Gastrocnemius medialis (tissue), 4 donors: ENCODE data around the gene VMP1. TPM values are rescaled to one million over a fixed set of nuclear protein-coding genes. Genes with fewer than 3 reads are reported as not detected.

ENCODE experiments used
- ATAC-seq, 2 donors: fragments of 150-250 bp; one replicate each; pipeline ENCODE4 v1.9.1; 2016
- DNase-seq, 2 donors: peaks; one replicate each; pipeline ENCODE4 v3.0.0-alpha.2; 2019
- H3K27ac ChIP-seq, 4 donors: fragments of 200-600 bp; sonication (generic); 1 replicate in 1 of 4; 2 replicates in 3 of 4; pipeline ENCODE4 v1.5.1; 2016 to 2018; ENCODE audit warnings: mild to moderate bottlenecking in 2 of 4, moderate library complexity in 1 of 4
- H3K27me3 ChIP-seq, 3 donors: fragments of 200-600 bp; sonication (generic) in 2 of 3; 1 replicate in 1 of 3; 2 replicates in 2 of 3; pipeline versions ENCODE4 v1.5.1 to v1.6.0; 2016 to 2019; ENCODE audit warnings: mild to moderate bottlenecking in 1 of 3, moderate library complexity in 1 of 3
- H3K36me3 ChIP-seq, 2 donors: fragments of 200-600 bp; sonication (generic) in 1 of 2; one replicate each; pipeline ENCODE4 v1.5.1; 2017 to 2018
- H3K4me1 ChIP-seq, 2 donors: fragments of 200-600 bp; sonication (generic) in 1 of 2; one replicate each; pipeline ENCODE4 v1.5.1; 2016 to 2017; ENCODE audit warnings: mild to moderate bottlenecking in 2 of 2
- H3K4me3 ChIP-seq, 4 donors: fragments of 200-600 bp; sonication (generic) in 3 of 4; 1 replicate in 1 of 4; 2 replicates in 3 of 4; pipeline ENCODE4 v1.5.1; 2016 to 2019; ENCODE audit warnings: mild to moderate bottlenecking in 2 of 4
- H3K9me3 ChIP-seq, 3 donors: fragments of 200-600 bp; sonication (generic) in 2 of 3; 1 replicate in 1 of 3; 2 replicates in 2 of 3; pipeline ENCODE4 v1.5.1; 2016 to 2019
- CTCF ChIP-seq, 5 experiments: fragments of 450-650 bp in 3 of 5; fragments of 200-600 bp in 2 of 5; sonication (generic) in 2 of 5; IDR thresholded peaks in 4 of 5; conservative IDR thresholded peaks in 1 of 5; 1 replicate in 4 of 5; 2 replicates in 1 of 5; pipeline ENCODE4 v1.5.1; 2016 to 2019; ENCODE audit warnings: antibody characterized with exemption in 5 of 5, mild to moderate bottlenecking in 3 of 5, moderate library complexity in 3 of 5
- POLR2A ChIP-seq, 2 donors: fragments of 450-650 bp; IDR thresholded peaks; one replicate each; pipeline ENCODE4 v1.6.1; 2017; ENCODE audit warnings: antibody characterized with exemption in 2 of 2, mild to moderate bottlenecking in 2 of 2, moderate library complexity in 2 of 2
- in situ Hi-C, 4 donors: fragments of 200-750 bp; cut with MboI; loops; one replicate each; pipeline versions ENCODE4 v1.15.0 to v1.8.0; 2017; ENCODE audit warnings: low sequenced_read_pairs in 4 of 4
- intact Hi-C: fragments of 100-400 bp; cut with DNase I; formaldehyde crosslinking; loops from one replicate; pipeline ENCODE4 v1.15.1; 2023; ENCODE audit warnings: low total_unique reads
- total RNA-seq, 4 donors: library from RNA; depleted of rRNA; stranded (reverse); fragments of >200 nt; gene quantifications; one replicate each; pipeline versions ENCODE4 v1.1.0 to v1.2.3, GENCODE V29; 2016

Gene VMP1
- total RNA-seq, 4 donors from 2014 or later: 39.2 to 55.0 (median 48.4) TPM

- no peak for ATAC-seq
- Histone ChIP-seq H3K36me3 (peaks cover 0 to 13% of the 10 kb centered on the region in 2 donors), H3K4me1 (peaks cover 0 to 4% of the 10 kb centered on the region in 2 donors), H3K27ac (no peak overlapping the region), H3K27me3 (no peaks in the 10 kb centered on the region), H3K4me3 (no peak overlapping the region), H3K9me3 (no peaks in the 10 kb centered on the region)
- TF ChIP-seq CTCF (IDR thresholded peaks at IDR 0.05 in 4 of 5, conservative IDR thresholded peaks at IDR 0.05 in 1 of 5): no peak
- no peak for TF ChIP-seq POLR2A (IDR thresholded peaks at IDR 0.05)
- in situ Hi-C loops (no loop called here), intact Hi-C loops (no loop called here)
- no peak for DNase-seq
These were observed 55.4 kb downstream of the VMP1 start for GRCh38 chr17:59762824-59763374.

GRCh38 chr17:59763861-59764260 lies 56.4 kb downstream of the VMP1 start:
- no peak for DNase-seq
- H3K36me3 ChIP-seq: peaks cover 0 to 13% of the 10 kb centered on the region in 2 donors
- no peaks in the 10 kb centered on the region for H3K9me3 ChIP-seq
- H3K27ac ChIP-seq: no peak overlapping the region
- H3K4me1 ChIP-seq: peaks cover 0 to 4% of the 10 kb centered on the region in 2 donors
- intact Hi-C loops: no loop called here
- TF ChIP-seq POLR2A (IDR thresholded peaks at IDR 0.05) (no peak), CTCF (IDR thresholded peaks at IDR 0.05 in 4 of 5, conservative IDR thresholded peaks at IDR 0.05 in 1 of 5) (no peak)
- no peak overlapping the region for H3K4me3 ChIP-seq
- ATAC-seq: no peak
- in situ Hi-C loops: no loop called here
- H3K27me3 ChIP-seq: no peaks in the 10 kb centered on the region

- H3K27ac ChIP-seq: no peak overlapping the region
- H3K9me3 ChIP-seq: no peaks in the 10 kb centered on the region
- no peak overlapping the region for H3K4me3 ChIP-seq
- no peaks in the 10 kb centered on the region for H3K27me3 ChIP-seq
- intact Hi-C loops (no loop called here), in situ Hi-C loops (no loop called here)
- ATAC-seq (no peak), DNase-seq (no peak)
- H3K4me1 ChIP-seq: peaks cover 0 to 4% of the 10 kb centered on the region in 2 donors
- TF ChIP-seq POLR2A (IDR thresholded peaks at IDR 0.05): no peak
- no peak for TF ChIP-seq CTCF (IDR thresholded peaks at IDR 0.05 in 4 of 5, conservative IDR thresholded peaks at IDR 0.05 in 1 of 5)
- peaks cover 0 to 8% of the 10 kb centered on the region in 2 donors for H3K36me3 ChIP-seq
These were observed 56.9 kb downstream of the VMP1 start for GRCh38 chr17:59764292-59764741.

- ATAC-seq (no peak), DNase-seq (no peak)
- H3K4me1 ChIP-seq: peaks cover 0 to 4% of the 10 kb centered on the region in 2 donors
- H3K4me3 ChIP-seq: no peak overlapping the region
- H3K36me3 ChIP-seq: peaks cover 0 to 7% of the 10 kb centered on the region in 2 donors
- intact Hi-C loops: no loop called here
- no peak overlapping the region for H3K27ac ChIP-seq
- TF ChIP-seq CTCF (IDR thresholded peaks at IDR 0.05 in 4 of 5, conservative IDR thresholded peaks at IDR 0.05 in 1 of 5): no peak
- no peak for TF ChIP-seq POLR2A (IDR thresholded peaks at IDR 0.05)
- in situ Hi-C loops: no loop called here
- H3K27me3 ChIP-seq: no peaks in the 10 kb centered on the region
- no peaks in the 10 kb centered on the region for H3K9me3 ChIP-seq
These were observed 57.6 kb downstream of the VMP1 start for GRCh38 chr17:59765038-59765437.

GRCh38 chr17:59766491-59766890 lies 59.0 kb downstream of the VMP1 start:
- in situ Hi-C loops: no loop called here
- no peak overlapping the region for H3K4me3 ChIP-seq
- DNase-seq (no peak), ATAC-seq (no peak)
- peak overlapping the region in 1 of 4 donors; percentile 5 for H3K27ac ChIP-seq
- intact Hi-C loops: no loop called here
- peaks cover 0 to 7% of the 10 kb centered on the region in 2 donors for H3K36me3 ChIP-seq
- no peaks in the 10 kb centered on the region for H3K27me3 ChIP-seq
- TF ChIP-seq CTCF (IDR thresholded peaks at IDR 0.05 in 4 of 5, conservative IDR thresholded peaks at IDR 0.05 in 1 of 5) (no peak), POLR2A (IDR thresholded peaks at IDR 0.05) (no peak)
- H3K9me3 ChIP-seq: no peaks in the 10 kb centered on the region
- peaks cover 0 to 4% of the 10 kb centered on the region in 2 donors for H3K4me1 ChIP-seq
